HepG2 (cell line): ENCODE results near the gene INO80B.
"Not testable (repeated sequence)": the region's sequence is repeated elsewhere in the genome, so short reads cannot be mapped to it uniquely, and the experiment has no call there.

Experiments used
- NR3C1 ChIP-seq: sonication (generic); formaldehyde crosslinking; IDR thresholded peaks from 2 replicates; pipeline ENCODE4 v1.4.0; 2020; ENCODE audit warnings: missing genetic modification reagents
- RELA ChIP-seq: sonication (generic); formaldehyde crosslinking; IDR thresholded peaks from 2 replicates; pipeline ENCODE4 v1.4.0; 2020; ENCODE audit warnings: missing genetic modification reagents
- TCF12 ChIP-seq, 2 experiments: fragments of 450-650 bp in 1 of 2; sonication (generic) in 1 of 2; formaldehyde crosslinking in 1 of 2; IDR thresholded peaks; 2 replicates each; pipeline versions ENCODE4 v1.6.1 to v1.8.0; 2017 to 2022; ENCODE audit warnings: antibody characterized with exemption in 1 of 2, mild to moderate bottlenecking in 1 of 2, missing genetic modification reagents in 1 of 2, moderate library complexity in 1 of 2
- ZBTB7A ChIP-seq: sonication (generic); formaldehyde crosslinking; IDR thresholded peaks from 2 replicates; pipeline ENCODE4 v1.8.0; 2022; ENCODE audit warnings: mild to moderate bottlenecking, missing genetic modification reagents
- ZBTB8A ChIP-seq: sonication (generic); formaldehyde crosslinking; IDR thresholded peaks from 2 replicates; pipeline ENCODE4 v1.4.0; 2020; ENCODE audit warnings: mild to moderate bottlenecking, low read depth, missing genetic modification reagents, borderline replicate concordance
- ZNF350 ChIP-seq: sonication (generic); formaldehyde crosslinking; IDR thresholded peaks from 2 replicates; pipeline ENCODE4 v1.4.0; 2020; ENCODE audit warnings: mild to moderate bottlenecking, low read depth, missing genetic modification reagents, borderline replicate concordance
- ZNF383 ChIP-seq: sonication (generic); formaldehyde crosslinking; IDR thresholded peaks from 2 replicates; pipeline ENCODE4 v1.4.0; 2020; ENCODE audit warnings: missing genetic modification reagents, mild to moderate bottlenecking, borderline replicate concordance
- ZNF501 ChIP-seq: sonication (generic); formaldehyde crosslinking; IDR thresholded peaks from 2 replicates; pipeline ENCODE4 v1.5.1; 2020; ENCODE audit warnings: mild to moderate bottlenecking, moderate library complexity, missing genetic modification reagents
- ZNF724P ChIP-seq: sonication (generic); formaldehyde crosslinking; IDR thresholded peaks from 2 replicates; pipeline ENCODE4 v1.8.0; 2022; ENCODE audit warnings: missing genetic modification reagents, borderline replicate concordance

DNA sequence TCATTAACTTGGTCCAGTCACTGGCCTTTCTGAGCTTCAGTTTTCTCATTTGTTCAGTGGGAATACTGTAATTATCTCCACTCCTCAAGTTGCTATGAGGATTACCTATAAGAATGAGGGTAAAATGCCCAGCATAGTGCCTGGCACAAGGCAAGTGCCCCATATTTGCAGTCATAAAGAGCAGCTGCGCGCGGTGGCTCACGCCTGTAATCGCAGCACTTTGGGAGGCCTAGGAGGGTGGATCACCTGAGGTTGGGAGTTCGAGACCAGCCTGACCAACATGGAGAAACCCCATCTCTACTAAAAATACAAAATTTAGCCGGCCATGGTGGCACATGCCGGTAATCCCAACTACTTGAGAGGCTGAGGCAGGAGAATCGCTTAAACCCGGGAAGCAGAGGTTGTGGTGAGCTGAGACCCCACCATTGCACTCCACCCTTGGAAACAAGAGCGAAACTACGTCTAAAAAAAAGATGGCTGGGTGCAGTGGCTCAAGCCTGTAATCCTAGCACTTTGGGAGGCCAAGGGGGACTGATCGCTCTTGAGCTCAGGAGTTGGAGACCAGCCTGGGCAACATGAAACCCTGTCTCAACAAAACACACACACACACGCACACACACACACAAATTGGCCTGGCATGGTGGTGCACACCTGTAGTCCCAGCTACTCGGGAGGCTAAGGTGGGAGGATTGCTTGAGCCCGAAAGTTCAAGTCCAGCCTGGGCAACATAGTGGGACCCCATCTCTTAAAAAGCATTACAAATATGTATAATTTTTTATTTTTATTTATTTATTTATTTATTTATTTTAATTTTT is 12.2 kb upstream of the INO80B start:
- not testable (repeated sequence) for TF ChIP-seq NR3C1 (CRISPR knock-in tag); TCF12 (IDR thresholded peaks at IDR 0.05); TCF12 (CRISPR knock-in tag; IDR thresholded peaks at IDR 0.05); ZNF383 (CRISPR knock-in tag); RELA (CRISPR knock-in tag); ZBTB7A (CRISPR knock-in tag); ZNF501 (CRISPR knock-in tag); ZNF724P (CRISPR knock-in tag); ZBTB8A
- peak; percentile 67; the same call in 1 of the 2 replicates for TF ChIP-seq ZNF350
